ENCODE data around the gene PTPN20.
A peak's percentile ranks its signal among the peaks of the same experiment; 100 is the strongest.

PTPN20 gene

DNA sequence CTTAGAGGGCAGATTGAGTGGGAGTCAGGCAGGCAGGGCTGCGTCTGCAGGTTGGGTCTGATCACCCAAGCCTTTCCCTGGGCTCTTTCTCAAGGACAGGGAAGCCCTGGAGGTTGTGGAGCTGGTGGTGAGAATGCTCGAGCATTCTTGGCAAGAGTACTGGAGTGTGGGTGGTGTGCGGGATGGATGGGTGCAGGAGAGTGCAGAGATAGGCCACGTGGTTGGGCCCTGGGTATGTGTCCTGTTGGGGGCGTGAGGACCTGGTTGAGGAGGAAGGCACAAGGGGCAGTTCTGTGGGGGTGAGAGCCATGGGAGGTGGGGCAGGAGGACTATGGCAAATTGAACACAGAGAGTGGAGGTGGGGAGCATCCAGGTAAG is 135.9 kb downstream of the PTPN20 start:
- DNase-seq (no peak), ATAC-seq (replicated peaks) (no peak)
- Mint-ChIP-seq H3K4me1 (ENCODE audit: low read depth in 2 of 2) (peaks cover 5 to 17% of the 10 kb centered on the region in 2 donors), H3K9me3 (no peaks in the 10 kb centered on the region), H3K27ac (no peak overlapping the region), H3K4me3 (no peak overlapping the region), H3K36me3 (ENCODE audit: insufficient read depth) (peaks cover 4% of the 10 kb centered on the region), H3K27me3 (peaks cover 0 to 23% of the 10 kb centered on the region in 2 donors)

GRCh38 chr10:47047577-47048525 is 136.6 kb downstream of the PTPN20 start:
- no peak overlapping the region for H3K27ac Mint-ChIP-seq
- peaks cover 5 to 17% of the 10 kb centered on the region in 2 donors for H3K4me1 Mint-ChIP-seq (ENCODE audit: low read depth in 2 of 2)
- H3K27me3 Mint-ChIP-seq = peaks cover 0 to 16% of the 10 kb centered on the region in 2 donors
- peak; percentile 41 for ATAC-seq (replicated peaks)
- peak; percentile 36 to 45 (median 44) for DNase-seq
- peaks cover 4% of the 10 kb centered on the region for H3K36me3 Mint-ChIP-seq (ENCODE audit: insufficient read depth)
- H3K4me3 Mint-ChIP-seq = peak overlapping the region in 1 of 2 donors; percentile 27
- no peaks in the 10 kb centered on the region for H3K9me3 Mint-ChIP-seq

DNA sequence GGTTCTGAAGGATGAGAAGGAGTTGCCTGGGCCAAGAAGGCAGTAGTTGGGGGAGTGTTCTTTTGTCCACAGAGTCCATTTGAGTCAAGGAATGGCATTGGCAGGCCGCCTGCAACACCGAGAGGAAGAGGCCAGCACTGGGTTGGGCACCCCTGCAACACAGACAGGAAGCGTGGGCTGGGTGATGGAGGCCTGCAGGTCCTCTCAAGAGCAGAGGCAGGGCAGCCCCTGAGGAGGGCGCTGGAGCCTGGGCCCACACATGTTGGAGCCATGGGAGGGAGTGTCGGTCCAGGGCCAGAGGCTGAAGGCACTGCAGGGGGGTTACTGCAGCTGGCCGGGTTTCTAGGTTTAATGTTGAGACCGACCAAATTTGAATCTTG is 137.3 kb downstream of the PTPN20 start:
- ATAC-seq (replicated peaks) (no peak), DNase-seq (no peak)
- Mint-ChIP-seq H3K4me1 (ENCODE audit: low read depth in 2 of 2) (peaks cover 5 to 17% of the 10 kb centered on the region in 2 donors), H3K27me3 (peaks cover 0 to 10% of the 10 kb centered on the region in 2 donors), H3K27ac (no peak overlapping the region), H3K4me3 (no peak overlapping the region), H3K9me3 (no peaks in the 10 kb centered on the region), H3K36me3 (ENCODE audit: insufficient read depth) (peaks cover 4% of the 10 kb centered on the region)

GRCh38 chr10:47049056-47049851 is 138.0 kb downstream of the PTPN20 start:
- Mint-ChIP-seq H3K4me1 (ENCODE audit: low read depth in 2 of 2) (peaks cover 5 to 17% of the 10 kb centered on the region in 2 donors), H3K9me3 (no peaks in the 10 kb centered on the region), H3K36me3 (ENCODE audit: insufficient read depth) (peaks cover 4% of the 10 kb centered on the region), H3K27me3 (peaks cover 0 to 2% of the 10 kb centered on the region in 2 donors), H3K4me3 (no peak overlapping the region), H3K27ac (no peak overlapping the region)
- ATAC-seq (replicated peaks) (no peak), DNase-seq (no peak)

DNA sequence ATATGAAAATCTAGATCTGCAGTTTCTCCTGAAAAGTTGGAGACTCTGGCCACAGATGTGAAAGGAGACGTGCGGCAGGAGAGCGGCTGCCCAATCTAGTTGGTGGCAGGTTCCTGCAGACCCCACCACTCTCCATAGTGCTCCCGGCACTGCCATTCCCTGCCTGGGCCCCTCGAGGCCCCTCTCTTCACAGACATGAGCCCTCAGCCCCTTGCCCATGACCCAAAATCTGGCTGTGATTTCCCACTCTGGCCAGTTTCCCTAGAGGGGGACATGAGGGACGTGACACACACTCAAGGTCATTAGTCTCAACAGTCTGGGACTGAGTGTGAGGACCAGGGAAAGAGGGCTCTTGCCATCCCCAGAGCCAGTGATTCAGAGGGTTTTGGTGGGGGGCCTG is 138.7 kb downstream of the PTPN20 start:
- Mint-ChIP-seq H3K36me3 (ENCODE audit: insufficient read depth) (peaks cover 4% of the 10 kb centered on the region), H3K4me1 (ENCODE audit: low read depth in 2 of 2) (peaks cover 5 to 17% of the 10 kb centered on the region in 2 donors), H3K27me3 (no peaks in the 10 kb centered on the region), H3K4me3 (no peak overlapping the region), H3K9me3 (no peaks in the 10 kb centered on the region), H3K27ac (no peak overlapping the region)
- no peak for DNase-seq
- no peak for ATAC-seq (replicated peaks)

DNA sequence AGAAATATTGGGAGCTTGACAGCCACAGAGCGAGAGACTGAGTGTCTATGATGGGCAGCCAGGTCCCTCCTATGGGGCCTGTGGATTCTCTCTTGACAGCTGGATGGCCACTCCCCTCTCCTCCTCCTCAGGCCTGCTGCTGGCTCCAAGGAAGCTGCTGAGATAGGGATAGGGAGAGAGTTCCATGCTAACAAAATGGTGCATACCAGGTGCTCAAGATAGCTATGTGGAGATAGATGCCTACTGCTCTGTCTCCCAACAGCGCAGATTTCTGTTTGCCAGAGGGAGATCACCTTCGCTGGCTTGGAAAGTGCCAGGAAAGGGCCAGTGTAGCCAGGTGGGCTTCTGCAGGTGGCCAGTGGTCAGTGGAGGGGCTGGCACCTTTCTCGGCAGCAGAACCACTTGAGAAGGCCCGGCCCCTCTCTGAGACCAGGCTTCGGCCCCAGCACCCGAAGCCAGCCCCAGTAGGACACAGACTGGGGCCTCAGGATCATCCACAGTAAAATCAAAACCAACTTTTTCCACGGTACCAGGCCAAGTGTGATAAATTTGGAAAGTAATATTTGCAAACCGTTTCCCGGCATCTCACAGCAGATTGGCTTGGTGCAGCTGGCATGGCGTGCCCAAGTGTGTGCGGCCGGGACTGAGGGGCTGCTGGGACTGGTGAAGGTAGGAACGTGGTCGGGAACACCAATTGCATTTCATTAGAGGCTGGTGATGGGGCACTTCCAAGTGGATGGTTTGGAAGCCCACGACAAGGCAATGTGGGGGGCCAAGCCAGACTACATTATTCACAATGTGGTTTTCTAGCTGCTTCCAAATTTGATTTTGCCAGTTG is 139.6 kb downstream of the PTPN20 start:
- H3K4me3 Mint-ChIP-seq = no peak overlapping the region
- peaks cover 0 to 5% of the 10 kb centered on the region in 2 donors for H3K27me3 Mint-ChIP-seq
- no peak overlapping the region for H3K27ac Mint-ChIP-seq
- peaks cover 4% of the 10 kb centered on the region for H3K36me3 Mint-ChIP-seq (ENCODE audit: insufficient read depth)
- no peak for ATAC-seq (replicated peaks)
- no peak for DNase-seq
- peaks cover 5 to 17% of the 10 kb centered on the region in 2 donors for H3K4me1 Mint-ChIP-seq (ENCODE audit: low read depth in 2 of 2)
- no peaks in the 10 kb centered on the region for H3K9me3 Mint-ChIP-seq

DNA sequence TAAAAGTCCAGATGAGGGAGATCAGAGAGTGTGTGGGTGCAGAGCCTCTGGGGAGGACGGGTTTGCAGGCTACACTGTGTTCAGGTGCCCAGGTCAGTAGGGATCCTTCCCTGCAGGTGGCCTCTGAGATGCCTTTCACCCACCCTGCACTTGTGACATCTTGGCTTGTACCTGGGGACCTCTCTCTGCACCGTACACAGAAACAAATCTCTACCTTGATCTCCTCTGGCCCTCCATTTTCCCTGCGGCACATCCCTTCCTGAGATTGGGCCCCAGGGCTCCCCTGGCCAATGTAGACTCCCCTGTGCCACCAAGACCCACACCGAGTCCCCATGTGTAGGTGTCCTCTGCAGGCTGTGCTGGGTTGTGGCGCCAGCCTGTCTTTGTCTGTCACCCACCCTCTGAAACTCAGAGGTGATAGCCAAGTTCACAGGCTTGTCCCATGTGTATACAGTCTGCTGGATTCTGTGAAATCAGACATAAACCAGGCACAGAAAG is 140.6 kb downstream of the PTPN20 start:
- Mint-ChIP-seq H3K36me3 (ENCODE audit: insufficient read depth) (peaks cover 4% of the 10 kb centered on the region), H3K4me3 (no peak overlapping the region), H3K27me3 (peaks cover 0 to 5% of the 10 kb centered on the region in 2 donors), H3K27ac (no peak overlapping the region), H3K9me3 (no peaks in the 10 kb centered on the region), H3K4me1 (ENCODE audit: low read depth in 2 of 2) (peaks cover 7 to 17% of the 10 kb centered on the region in 2 donors)
- ATAC-seq (replicated peaks) = no peak
- DNase-seq = no peak

Data from effector memory CD8-positive, alpha-beta T cell (primary cell).